Erythroblast (primary cell): ENCODE data around the gene KCNMB2.

Source experiments
- GATA1 ChIP-seq: IDR thresholded peaks from 2 replicates; pipeline ENCODE4 v1.6.1; 2011; ENCODE audit warnings: low read depth, mild to moderate bottlenecking, control low read depth, low read length, moderate library complexity
- POLR2A ChIP-seq: IDR thresholded peaks from 2 replicates; pipeline ENCODE4 v1.6.1; 2011; ENCODE audit warnings: mild to moderate bottlenecking, low read length

GRCh38 chr3:178749471-178749870, 213.2 kb downstream of the KCNMB2 start:
- no peak for TF ChIP-seq POLR2A
- no peak for TF ChIP-seq GATA1
